ENCODE data around the gene ATAD1. TPM values are rescaled to one million over a fixed set of nuclear protein-coding genes. Genes with fewer than 3 reads are reported as not detected.

The ATAD1 gene
- total RNA-seq, 1 experiment from 2014 or later: 15.7 TPM

DNA sequence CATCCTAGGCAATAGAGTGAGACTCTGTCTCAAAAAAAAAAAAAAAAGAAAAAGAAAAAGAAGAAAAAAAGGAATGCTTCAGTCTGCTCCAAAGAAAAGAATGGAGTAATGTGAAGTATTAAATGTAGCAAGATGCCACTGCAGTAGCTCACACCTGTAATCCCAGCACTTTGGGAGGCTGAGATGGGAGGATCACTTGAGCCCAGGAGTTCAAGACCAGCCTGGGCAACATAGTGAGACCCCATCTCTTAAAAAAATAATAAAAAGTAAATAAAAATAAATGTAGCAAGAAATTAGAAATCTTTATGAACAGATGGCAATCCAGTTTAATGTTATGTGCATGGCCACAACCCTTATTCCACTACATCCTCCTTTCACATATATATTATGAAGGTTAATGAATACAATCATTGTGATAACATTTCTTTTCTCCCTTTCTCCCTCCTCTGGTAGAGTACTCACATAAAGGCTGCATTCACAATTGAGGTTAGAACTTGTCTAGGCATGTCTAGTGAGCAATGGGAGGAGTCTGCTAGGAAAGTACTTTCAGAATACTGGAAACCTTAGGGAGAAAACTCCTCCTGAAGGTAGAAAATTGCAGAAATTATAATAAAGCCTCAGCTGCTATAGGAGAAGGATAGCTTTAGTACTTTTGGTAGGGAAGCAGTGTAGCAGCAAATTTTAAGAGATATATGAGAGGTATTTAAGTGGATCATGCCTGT, 24.9 kb upstream of the ATAD1 start:
- Histone ChIP-seq H3K27ac (ENCODE audit: low read length) (peak overlapping the region; percentile 98), H3K79me2 (ENCODE audit: low read length) (no peaks in the 10 kb centered on the region), H3K9me3 (ENCODE audit: low read length) (no peaks in the 10 kb centered on the region), H3K9me2 (replicated peaks; ENCODE audit: low read length) (no peaks in the 10 kb centered on the region), H3K4me2 (ENCODE audit: low read length) (peak overlapping the region; percentile 48), H3K27me3 (ENCODE audit: low read length) (no peaks in the 10 kb centered on the region), H2AFZ (ENCODE audit: low read length) (no peak overlapping the region), H3K9ac (ENCODE audit: low read length) (peak overlapping the region; percentile 61), H4K20me1 (ENCODE audit: low read length) (no peaks in the 10 kb centered on the region), H3K36me3 (ENCODE audit: low read depth, low read length) (no peaks in the 10 kb centered on the region), H3F3A (ENCODE audit: low read length, unreplicated experiment) (peaks cover 14% of the 10 kb centered on the region), H3K4me3 (ENCODE audit: low read length) (no peak overlapping the region), H3K4me1 (ENCODE audit: insufficient read depth, low read length) (peaks cover 51% of the 10 kb centered on the region)
- ATAC-seq (no peak), DNase-seq (no peak)
- POLR2A ChIA-PET (ENCODE audit: unreplicated experiment): no interaction called here
- CTCF ChIA-PET: no interaction called here
- TF ChIP-seq EZH2 (IDR thresholded peaks at IDR 0.05; ENCODE audit: low read length, unreplicated experiment) (no peak), EZH2phosphoT487 (IDR thresholded peaks at IDR 0.05; ENCODE audit: borderline replicate concordance, low read length) (no peak)
- TF ChIP-seq, protein P1, sequence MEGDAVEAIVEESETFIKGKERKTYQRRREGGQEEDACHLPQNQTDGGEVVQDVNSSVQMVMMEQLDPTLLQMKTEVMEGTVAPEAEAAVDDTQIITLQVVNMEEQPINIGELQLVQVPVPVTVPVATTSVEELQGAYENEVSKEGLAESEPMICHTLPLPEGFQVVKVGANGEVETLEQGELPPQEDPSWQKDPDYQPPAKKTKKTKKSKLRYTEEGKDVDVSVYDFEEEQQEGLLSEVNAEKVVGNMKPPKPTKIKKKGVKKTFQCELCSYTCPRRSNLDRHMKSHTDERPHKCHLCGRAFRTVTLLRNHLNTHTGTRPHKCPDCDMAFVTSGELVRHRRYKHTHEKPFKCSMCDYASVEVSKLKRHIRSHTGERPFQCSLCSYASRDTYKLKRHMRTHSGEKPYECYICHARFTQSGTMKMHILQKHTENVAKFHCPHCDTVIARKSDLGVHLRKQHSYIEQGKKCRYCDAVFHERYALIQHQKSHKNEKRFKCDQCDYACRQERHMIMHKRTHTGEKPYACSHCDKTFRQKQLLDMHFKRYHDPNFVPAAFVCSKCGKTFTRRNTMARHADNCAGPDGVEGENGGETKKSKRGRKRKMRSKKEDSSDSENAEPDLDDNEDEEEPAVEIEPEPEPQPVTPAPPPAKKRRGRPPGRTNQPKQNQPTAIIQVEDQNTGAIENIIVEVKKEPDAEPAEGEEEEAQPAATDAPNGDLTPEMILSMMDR (conservative IDR thresholded peaks at IDR 0.05; ENCODE audit: low read depth, low read length): no peak
- intact Hi-C loops (cut with micrococcal nuclease): loop anchor here (2.0 kb wide), 1 partner anchor 24 kb away; the partner anchor contains the start of gene ATAD1
- no TSS peak for BruUV-seq (replicated peaks)

DNA sequence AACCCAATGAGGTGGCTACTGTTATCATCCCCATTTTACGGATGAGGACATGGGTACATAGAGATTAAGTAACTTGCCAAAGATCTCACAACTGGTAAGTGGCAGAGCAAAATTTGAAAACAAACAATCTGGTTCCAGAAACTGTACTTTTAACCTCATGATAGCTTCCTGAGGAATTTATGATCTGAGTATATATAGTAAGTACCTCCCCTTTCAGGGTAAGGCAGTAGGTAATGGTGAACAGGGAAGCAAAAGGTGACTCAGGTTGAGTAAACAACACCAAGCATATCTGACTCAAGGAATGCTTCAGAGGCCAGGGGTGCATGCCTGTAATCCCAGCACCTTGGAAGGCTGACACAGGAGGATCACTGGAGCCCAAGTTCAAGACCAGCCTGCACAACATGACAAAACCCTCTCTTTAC, 24.2 kb upstream of the ATAD1 start:
- Histone ChIP-seq H4K20me1 (ENCODE audit: low read length) (no peaks in the 10 kb centered on the region), H3F3A (ENCODE audit: low read length, unreplicated experiment) (peaks cover 14% of the 10 kb centered on the region), H3K36me3 (ENCODE audit: low read depth, low read length) (no peaks in the 10 kb centered on the region), H3K27me3 (ENCODE audit: low read length) (no peaks in the 10 kb centered on the region), H3K4me2 (ENCODE audit: low read length) (peak overlapping the region; percentile 48), H3K9ac (ENCODE audit: low read length) (peak overlapping the region; percentile 61), H3K4me3 (ENCODE audit: low read length) (no peak overlapping the region), H3K27ac (ENCODE audit: low read length) (peak overlapping the region; percentile 98), H2AFZ (ENCODE audit: low read length) (no peak overlapping the region), H3K9me3 (ENCODE audit: low read length) (no peaks in the 10 kb centered on the region), H3K79me2 (ENCODE audit: low read length) (no peaks in the 10 kb centered on the region), H3K4me1 (ENCODE audit: insufficient read depth, low read length) (peaks cover 47% of the 10 kb centered on the region), H3K9me2 (replicated peaks; ENCODE audit: low read length) (no peaks in the 10 kb centered on the region)
- ATAC-seq: peak; percentile 93
- DNase-seq: peak; percentile 93
- CTCF ChIA-PET: no interaction called here
- TF ChIP-seq, protein P1 (conservative IDR thresholded peaks at IDR 0.05; ENCODE audit: low read depth, low read length): no peak
- no peak for TF ChIP-seq EZH2phosphoT487 (IDR thresholded peaks at IDR 0.05; ENCODE audit: borderline replicate concordance, low read length)
- TF ChIP-seq EZH2 (IDR thresholded peaks at IDR 0.05; ENCODE audit: low read length, unreplicated experiment): no peak
- intact Hi-C loops (cut with micrococcal nuclease): loop anchor here (2.0 kb wide), 1 partner anchor 23 kb away; the partner anchor contains the start of gene ATAD1
- no TSS peak for BruUV-seq (replicated peaks)
- POLR2A ChIA-PET (ENCODE audit: unreplicated experiment): no interaction called here

- Histone ChIP-seq H3F3A (ENCODE audit: low read length, unreplicated experiment) (peaks cover 10% of the 10 kb centered on the region), H3K9me2 (replicated peaks; ENCODE audit: low read length) (no peaks in the 10 kb centered on the region), H2AFZ (ENCODE audit: low read length) (no peak overlapping the region), H3K4me1 (ENCODE audit: insufficient read depth, low read length) (peaks cover 37% of the 10 kb centered on the region), H3K27me3 (ENCODE audit: low read length) (no peaks in the 10 kb centered on the region), H3K4me2 (ENCODE audit: low read length) (no peak overlapping the region), H3K79me2 (ENCODE audit: low read length) (no peaks in the 10 kb centered on the region), H3K9me3 (ENCODE audit: low read length) (no peaks in the 10 kb centered on the region), H4K20me1 (ENCODE audit: low read length) (no peaks in the 10 kb centered on the region), H3K36me3 (ENCODE audit: low read depth, low read length) (no peaks in the 10 kb centered on the region), H3K9ac (ENCODE audit: low read length) (no peak overlapping the region), H3K4me3 (ENCODE audit: low read length) (no peak overlapping the region), H3K27ac (ENCODE audit: low read length) (peak overlapping the region; percentile 98; the same call in 1 of the 2 replicates)
- CTCF ChIA-PET: no interaction called here
- TF ChIP-seq EZH2phosphoT487 (IDR thresholded peaks at IDR 0.05; ENCODE audit: borderline replicate concordance, low read length) (no peak), EZH2 (IDR thresholded peaks at IDR 0.05; ENCODE audit: low read length, unreplicated experiment) (no peak)
- TF ChIP-seq, protein P1 (conservative IDR thresholded peaks at IDR 0.05; ENCODE audit: low read depth, low read length): no peak
- POLR2A ChIA-PET (ENCODE audit: unreplicated experiment): interaction anchor here (0.6 kb wide), 1 partner anchor 23 kb away, joined by 4 read pairs; no protein-coding TSS in a partner anchor
- ATAC-seq (no peak), DNase-seq (no peak)
- BruUV-seq (replicated peaks): no TSS peak
- intact Hi-C loops (cut with micrococcal nuclease): no loop called here
Observed at GRCh38 chr10:87841186-87841585, 23.2 kb upstream of the ATAD1 start.

Measured in PC-3 (cell line).